GM19240 (cell line): ENCODE measurements around the gene OR8B4.
"Not testable (repeated sequence)": the region's sequence is repeated elsewhere in the genome, so short reads cannot be mapped to it uniquely, and the experiment has no call there.

Source experiments
- DNase-seq: peaks from one replicate; pipeline ENCODE4 v3.0.0; 2011; ENCODE audit warnings: low spot score; ENCODE audit not compliant: insufficient read length

The OR8B4 gene

DNA sequence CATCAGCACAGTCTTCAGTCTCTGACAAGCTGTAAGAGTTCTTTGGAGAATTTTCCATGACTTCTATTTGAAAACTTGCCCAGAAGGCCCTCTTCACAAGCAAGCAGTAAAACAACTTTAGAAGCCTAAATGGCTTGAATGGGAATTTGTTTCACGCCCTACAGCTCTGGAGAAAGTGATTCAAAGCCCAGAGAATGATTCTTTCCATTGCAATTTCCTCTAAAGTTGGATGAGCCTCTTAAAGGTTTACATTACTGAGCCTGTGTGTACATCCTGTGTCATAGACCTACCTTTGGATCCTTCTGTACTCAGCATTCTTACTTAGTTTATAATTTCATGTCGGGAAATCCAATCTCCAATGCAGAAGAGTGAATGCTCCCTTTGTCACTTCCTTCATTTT, 19.1 kb downstream of the OR8B4 start:
- DNase-seq = no peak

GRCh38 chr11:124403186-124403585, 21.5 kb downstream of the OR8B4 start:
- DNase-seq = not testable (repeated sequence)

- peak; percentile 8 for DNase-seq
These were observed 22.2 kb downstream of the OR8B4 start for GRCh38 chr11:124402326-124402922.

DNA sequence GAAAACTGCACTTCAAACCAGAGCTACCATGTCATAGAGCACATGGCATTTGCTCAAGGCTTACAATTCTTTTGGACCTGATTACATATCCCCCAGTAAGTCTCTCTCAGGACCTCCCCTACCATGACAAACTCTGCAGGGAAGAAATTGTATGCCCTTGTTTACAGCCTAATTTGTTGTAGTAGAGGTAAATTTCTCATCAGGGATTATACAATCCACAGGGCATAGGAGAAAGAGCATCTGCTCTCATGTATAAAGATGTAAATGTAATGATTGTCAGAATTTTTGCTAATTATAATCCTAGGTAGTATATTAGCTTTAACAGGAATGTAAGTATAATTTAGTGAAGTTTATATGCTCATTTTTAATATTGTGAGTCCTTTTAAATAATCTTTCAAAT, 25.7 kb downstream of the OR8B4 start, which contains the start of gene OR8B3:
OR8B3 (minus strand) TSS at position 101 of the 400 bp plus-strand sequence. CDS start 1,673 bp downstream, outside the sequence.
- DNase-seq = no peak

GRCh38 chr11:124396847-124397246, 27.8 kb downstream of the OR8B4 start:
- DNase-seq = not testable (repeated sequence)

GRCh38 chr11:124394408-124394807, 30.3 kb downstream of the OR8B4 start:
- no peak for DNase-seq

GRCh38 chr11:124384399-124384798, 40.3 kb downstream of the OR8B4 start, which contains the start of gene OR8B2:
Gene OR8B2 (minus strand): TSS chr11:124384499. CDS start chr11:124383343, 1,156 bp downstream.
- DNase-seq = no peak

DNA sequence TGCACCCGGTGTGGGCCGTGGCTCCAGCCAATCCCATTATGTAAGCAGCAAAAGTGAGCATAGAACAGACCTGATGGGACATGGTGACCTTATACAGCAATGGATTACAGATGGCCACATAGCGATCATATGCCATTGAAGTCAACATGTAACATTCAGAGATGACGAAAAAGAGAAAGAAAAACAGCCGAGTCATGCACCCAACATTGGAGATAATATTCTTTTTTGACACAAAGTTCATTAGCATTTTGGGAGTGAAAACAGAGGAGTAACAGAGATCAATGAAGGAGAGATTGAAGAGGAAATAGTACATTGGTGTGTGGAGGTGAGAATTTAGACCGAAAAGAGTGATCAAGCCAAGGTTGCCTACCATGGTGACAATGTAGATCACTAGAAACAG, 41.8 kb downstream of the OR8B4 start:
- not testable (repeated sequence) for DNase-seq

DNA sequence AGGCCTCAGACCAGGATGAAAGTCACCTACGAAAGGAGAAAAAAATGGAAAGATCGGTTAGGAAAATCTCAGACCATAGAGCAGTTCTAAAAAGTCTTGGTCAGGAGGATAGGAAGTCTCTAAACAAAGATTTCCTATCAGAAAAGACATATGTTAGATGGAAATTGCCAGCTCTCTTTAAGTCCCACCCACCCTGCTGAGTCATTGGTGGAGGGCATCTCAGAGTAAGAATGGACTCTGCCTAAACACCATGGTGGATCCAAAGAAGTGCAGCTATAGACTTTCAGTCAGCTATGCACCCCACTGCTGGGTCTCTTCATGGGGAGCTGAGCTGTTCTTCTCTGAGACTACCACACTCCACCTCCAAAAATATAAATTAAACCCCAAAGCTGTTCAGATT, 44.1 kb downstream of the OR8B4 start:
- DNase-seq = no peak

DNA sequence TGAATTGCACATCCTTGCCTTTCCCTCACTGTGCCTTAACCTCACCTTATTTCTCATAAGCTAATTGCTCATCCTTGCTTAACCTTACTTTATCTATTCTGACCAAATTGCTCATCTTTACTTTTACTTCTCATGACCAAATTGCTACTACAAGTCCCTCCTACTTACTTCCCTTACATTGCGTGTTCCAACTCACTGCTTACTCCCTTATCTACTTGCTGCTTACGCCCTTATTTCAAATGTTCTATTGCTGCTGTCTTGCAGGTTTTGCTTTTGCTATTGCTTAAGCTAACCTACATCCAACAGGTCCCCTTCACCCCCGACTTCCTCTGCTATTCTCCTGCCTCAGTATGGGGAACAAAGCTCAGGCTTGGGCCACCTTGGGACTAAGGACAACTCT, 48.4 kb downstream of the OR8B4 start:
- DNase-seq = no peak
